Caco-2 (cell line): ENCODE data around the gene ANKRD13D. TPM values are rescaled to one million over a fixed set of nuclear protein-coding genes. Genes with fewer than 3 reads are reported as not detected.

Experiments
- BruUV-seq: library from RNA; stranded (reverse); fragments of 400-500 nt; replicated peaks from 2 replicates; lab custom pipeline; 2021; lab: Mats Ljungman, UMichigan
- CTCF ChIA-PET: fragments of 300-600 bp; sonication (Branson Sonifier 250); formaldehyde crosslinking; loops from one replicate; lab custom pipeline; 2022; ENCODE audit warnings: antibody characterized with exemption; lab: Charles Lee
- POLR2A ChIA-PET: fragments of 300-600 bp; sonication (Branson Sonifier 250); formaldehyde crosslinking; loops from one replicate; lab custom pipeline; 2022; ENCODE audit warnings: antibody characterized with exemption; lab: Charles Lee
- DNase-seq, 2 experiments: peaks; one replicate each; pipeline versions ENCODE4 v3.0.0 to v3.0.0-alpha.2; 2020 to 2022
- H3K27me3 ChIP-seq: replicated peaks from 2 replicates; pipeline ENCODE4 v1.6.0; 2011; ENCODE audit warnings: low read length; ENCODE audit not compliant: control insufficient read depth, insufficient read depth
- H3K36me3 ChIP-seq: 2 replicates; pipeline ENCODE4 v1.5.1; 2011; ENCODE audit warnings: low read length; ENCODE audit not compliant: control insufficient read depth, insufficient read depth
- H3K4me1 ChIP-seq: fragments of 250-450 bp; sonication (Bioruptor Pico); 2 replicates; pipeline ENCODE4 v1.5.1; 2020; ENCODE audit warnings: mild to moderate bottlenecking
- H3K4me3 ChIP-seq: 2 replicates; pipeline ENCODE4 v1.5.1; 2011; ENCODE audit warnings: low read depth, mild to moderate bottlenecking, control low read depth, low read length
- H3K9me3 ChIP-seq: fragments of 250-450 bp; sonication (Bioruptor Pico); 2 replicates; pipeline ENCODE4 v1.5.1; 2020; ENCODE audit warnings: mild to moderate bottlenecking, moderate library complexity
- H3K27ac Mint-ChIP-seq: one replicate; pipeline ENCODE4 v1.8.0; 2022; ENCODE audit warnings: mixed read lengths; ENCODE audit not compliant: unreplicated experiment
- H3K27me3 Mint-ChIP-seq: one replicate; pipeline ENCODE4 v1.8.0; 2022; ENCODE audit warnings: mixed read lengths; ENCODE audit not compliant: insufficient read depth, unreplicated experiment
- H3K36me3 Mint-ChIP-seq: one replicate; pipeline ENCODE4 v1.8.0; 2022; ENCODE audit warnings: mild to moderate bottlenecking, mixed read lengths; ENCODE audit not compliant: insufficient read depth, unreplicated experiment
- H3K4me1 Mint-ChIP-seq: one replicate; pipeline ENCODE4 v1.8.0; 2022; ENCODE audit warnings: low read depth, mixed read lengths; ENCODE audit not compliant: unreplicated experiment
- H3K4me3 Mint-ChIP-seq: one replicate; pipeline ENCODE4 v1.8.0; 2022; ENCODE audit warnings: mild to moderate bottlenecking, moderate library complexity, mixed read lengths; ENCODE audit not compliant: unreplicated experiment
- H3K9me3 Mint-ChIP-seq: one replicate; pipeline ENCODE4 v1.8.0; 2022; ENCODE audit warnings: mixed read lengths; ENCODE audit not compliant: unreplicated experiment
- CTCF ChIP-seq, 2 experiments: fragments of 200-600 bp in 1 of 2; IDR thresholded peaks; 1 replicate in 1 of 2; 2 replicates in 1 of 2; pipeline versions ENCODE4 v1.5.1 to v1.8.0; 2011 to 2022; ENCODE audit warnings: antibody characterized with exemption in 1 of 2, control low read depth in 1 of 2, inconsistent platforms in 1 of 2, low read depth in 1 of 2, low read length in 1 of 2, mild to moderate bottlenecking in 1 of 2, moderate library complexity in 1 of 2; ENCODE audit not compliant: insufficient read depth in 1 of 2, severe bottlenecking in 1 of 2, unreplicated experiment in 1 of 2
- intact Hi-C: fragments of 100-400 bp; cut with micrococcal nuclease; formaldehyde crosslinking; loops from one replicate; pipeline ENCODE4 v1.10.0; 2022; ENCODE audit not compliant: unreplicated experiment
- total RNA-seq: library from RNA; stranded (reverse); gene quantifications from 2 replicates; pipeline ENCODE4 v1.2.3, GENCODE V29; 2022

Gene ANKRD13D
- total RNA-seq, 1 experiment from 2014 or later, result 88.6 TPM

- DNase-seq, result peak; percentile 94 to 95
- Histone ChIP-seq H3K27me3 (no peaks in the 10 kb centered on the region), H3K4me1 (peaks cover 20% of the 10 kb centered on the region), H3K36me3 (peaks cover 12% of the 10 kb centered on the region), H3K4me3 (peak overlapping the region; percentile 91), H3K9me3 (no peaks in the 10 kb centered on the region)
- peak; percentile 51 to 56 for TF ChIP-seq CTCF (IDR thresholded peaks at IDR 0.05; ENCODE audit: insufficient read depth in 1 of 2, low read depth in 1 of 2, low read length in 1 of 2, severe bottlenecking in 1 of 2, unreplicated experiment in 1 of 2)
- Mint-ChIP-seq H3K4me1 (peaks cover 29% of the 10 kb centered on the region), H3K27ac (peak overlapping the region; percentile 90), H3K9me3 (no peaks in the 10 kb centered on the region), H3K36me3 (peaks cover 80% of the 10 kb centered on the region), H3K27me3 (no peaks in the 10 kb centered on the region), H3K4me3 (peak overlapping the region; percentile 99)
- ChIA-PET CTCF (interaction anchor here (0.6 to 3.1 kb wide), 10 partner anchors 12 to 100 kb away, joined by 3 to 27 read pairs (median 6); partner anchors contain the start of genes GRK2 and SSH3), POLR2A (interaction anchor here (0.5 to 2.2 kb wide), 9 partner anchors 14 to 170 kb away, joined by 3 to 25 read pairs (median 4); partner anchors contain the start of genes CORO1B, KDM2A and SSH3)
- intact Hi-C loops, result loop anchor here (1.0 to 2.0 kb wide), 4 partner anchors 16 to 50 kb away; no protein-coding TSS in a partner anchor
- no TSS peak for BruUV-seq
Observed at GRCh38 chr11:67288452-67289225, 464 bp upstream of the ANKRD13D start.

DNA sequence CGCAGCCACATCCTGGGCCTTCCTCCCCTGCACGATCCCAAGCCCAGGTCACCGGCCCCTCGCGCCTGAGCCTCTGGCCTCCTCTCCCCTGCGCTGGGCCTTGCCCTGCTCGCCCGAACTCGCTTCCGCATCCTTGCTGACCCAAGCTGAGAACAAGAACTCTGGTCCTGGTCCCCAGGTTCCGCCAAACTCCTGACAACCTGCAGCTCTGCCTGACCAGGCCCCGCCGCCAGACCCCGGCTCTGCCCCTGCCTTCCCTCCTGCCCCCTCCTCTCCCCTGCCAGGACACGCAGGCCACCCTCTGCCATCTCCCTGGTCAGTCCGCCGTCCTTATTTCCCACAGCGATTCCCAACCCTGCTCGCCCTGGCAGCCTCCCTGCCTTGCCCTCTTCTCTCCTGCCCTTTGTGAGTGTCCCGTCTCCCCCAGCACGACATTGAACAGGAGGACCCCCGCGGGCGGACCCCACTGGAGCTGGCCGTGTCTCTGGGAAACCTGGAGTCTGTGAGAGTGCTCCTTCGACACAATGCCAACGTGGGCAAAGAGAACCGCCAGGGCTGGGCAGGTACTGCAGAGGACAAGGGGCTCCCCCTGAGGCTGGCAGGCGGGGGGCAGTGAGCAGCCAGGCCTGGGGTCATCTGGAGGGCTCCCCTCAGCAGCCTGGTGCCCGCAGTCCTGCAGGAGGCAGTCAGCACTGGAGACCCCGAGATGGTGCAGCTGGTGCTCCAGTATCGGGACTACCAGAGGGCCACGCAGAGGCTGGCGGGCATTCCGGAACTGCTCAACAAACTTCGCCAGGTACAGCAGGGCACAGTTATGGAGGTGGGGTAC is 762 bp downstream of the ANKRD13D start:
- peaks cover 4% of the 10 kb centered on the region for H3K9me3 ChIP-seq
- Mint-ChIP-seq H3K4me1 (peaks cover 29% of the 10 kb centered on the region), H3K4me3 (peak overlapping the region; percentile 99), H3K36me3 (peaks cover 79% of the 10 kb centered on the region), H3K9me3 (no peaks in the 10 kb centered on the region), H3K27ac (peak overlapping the region; percentile 90), H3K27me3 (no peaks in the 10 kb centered on the region)
- POLR2A ChIA-PET, result interaction anchor here (0.7 to 2.2 kb wide), 3 partner anchors 13 to 32 kb away, joined by 3 to 25 read pairs (median 14); partner anchors contain the start of gene SSH3
- peaks cover 20% of the 10 kb centered on the region for H3K4me1 ChIP-seq
- H3K27me3 ChIP-seq, result no peaks in the 10 kb centered on the region
- H3K4me3 ChIP-seq, result peak overlapping the region; percentile 91
- no peak for DNase-seq
- TF ChIP-seq CTCF (IDR thresholded peaks at IDR 0.05; ENCODE audit: insufficient read depth in 1 of 2, low read depth in 1 of 2, low read length in 1 of 2, severe bottlenecking in 1 of 2, unreplicated experiment in 1 of 2), result peak in 1 of 2 experiments; percentile 7
- BruUV-seq, result no TSS peak
- CTCF ChIA-PET, result interaction anchor here (1.0 to 3.1 kb wide), 5 partner anchors 11 to 50 kb away, joined by 3 to 27 read pairs (median 12); partner anchors contain the start of gene GRK2
- H3K36me3 ChIP-seq, result peaks cover 12% of the 10 kb centered on the region
- intact Hi-C loops, result loop anchor here (1.0 to 2.0 kb wide), 2 partner anchors 14 to 51 kb away; no protein-coding TSS in a partner anchor

DNA sequence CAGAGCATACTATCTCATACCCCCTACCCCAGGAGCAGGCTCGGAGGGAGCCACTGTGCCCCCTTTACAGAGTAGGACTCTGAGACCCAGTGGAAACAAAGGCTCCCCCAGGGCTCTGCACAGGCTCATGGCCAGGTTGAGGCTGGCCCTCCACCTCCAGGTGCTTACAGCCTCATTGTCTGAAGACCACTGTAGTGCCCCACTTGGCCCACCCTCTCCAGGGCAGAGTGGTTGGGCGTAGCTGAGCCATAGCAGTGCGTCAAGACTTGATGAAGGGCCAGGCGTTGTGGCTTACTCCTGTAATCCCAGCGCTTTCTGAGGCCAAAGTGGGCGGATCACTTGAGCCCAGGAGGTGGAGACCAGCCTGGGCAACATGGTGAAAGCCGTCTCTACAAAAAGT is 1.7 kb downstream of the ANKRD13D start:
- Mint-ChIP-seq H3K4me3 (peak overlapping the region; percentile 99), H3K36me3 (peaks cover 77% of the 10 kb centered on the region), H3K4me1 (peaks cover 29% of the 10 kb centered on the region), H3K27me3 (no peaks in the 10 kb centered on the region), H3K9me3 (peaks cover 2% of the 10 kb centered on the region), H3K27ac (no peak overlapping the region)
- Histone ChIP-seq H3K9me3 (peaks cover 11% of the 10 kb centered on the region), H3K27me3 (no peaks in the 10 kb centered on the region), H3K36me3 (peaks cover 13% of the 10 kb centered on the region), H3K4me3 (no peak overlapping the region), H3K4me1 (peaks cover 20% of the 10 kb centered on the region)
- no peak for TF ChIP-seq CTCF (IDR thresholded peaks at IDR 0.05; ENCODE audit: insufficient read depth in 1 of 2, low read depth in 1 of 2, low read length in 1 of 2, severe bottlenecking in 1 of 2, unreplicated experiment in 1 of 2)
- intact Hi-C loops, result no loop called here
- DNase-seq, result no peak
- no TSS peak for BruUV-seq
- POLR2A ChIA-PET, result no interaction called here
- CTCF ChIA-PET, result no interaction called here
